ENCODE results near the gene IL5.
"Not testable (repeated sequence)": the region's sequence is repeated elsewhere in the genome, so short reads cannot be mapped to it uniquely, and the experiment has no call there.

The IL5 gene

DNA sequence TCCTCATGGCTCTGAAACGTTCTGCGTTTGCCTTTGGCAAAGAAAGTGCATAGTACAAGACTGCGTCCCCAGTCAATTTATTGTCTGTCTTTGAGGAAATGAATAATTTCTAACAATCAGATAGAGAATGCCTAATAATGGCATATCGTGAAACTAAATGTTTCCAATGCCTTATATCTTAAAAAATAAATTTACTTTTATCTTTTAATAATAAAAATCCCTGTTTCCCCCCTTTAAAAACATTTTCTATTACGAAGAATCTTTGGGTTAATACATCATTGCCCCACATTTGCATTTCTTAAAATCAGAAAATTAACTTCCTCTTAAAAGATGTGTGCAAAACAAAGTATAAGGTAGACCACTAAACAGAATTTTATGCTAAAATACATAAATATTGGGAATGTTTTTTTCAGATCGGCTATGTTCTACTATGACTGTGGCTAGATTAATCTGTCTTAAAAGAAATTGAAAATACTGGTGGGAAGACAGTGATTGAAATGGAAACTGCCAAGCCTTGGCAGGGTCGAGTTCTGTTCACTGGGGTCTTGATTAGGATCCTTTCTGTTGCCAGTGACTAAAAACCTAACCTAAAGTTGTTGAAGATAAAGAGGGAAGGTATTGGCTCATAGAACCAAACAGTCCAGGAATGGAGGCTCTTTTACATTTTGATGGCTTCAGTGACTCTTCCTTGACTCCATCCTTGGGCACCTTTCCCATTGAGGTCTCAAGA lies at the start of gene IL5:
IL5 (minus strand) TSS at position 51 of the 730 bp plus-strand sequence; CDS start at position 7, 44 bp downstream.
- no peak for DNase-seq

DNA sequence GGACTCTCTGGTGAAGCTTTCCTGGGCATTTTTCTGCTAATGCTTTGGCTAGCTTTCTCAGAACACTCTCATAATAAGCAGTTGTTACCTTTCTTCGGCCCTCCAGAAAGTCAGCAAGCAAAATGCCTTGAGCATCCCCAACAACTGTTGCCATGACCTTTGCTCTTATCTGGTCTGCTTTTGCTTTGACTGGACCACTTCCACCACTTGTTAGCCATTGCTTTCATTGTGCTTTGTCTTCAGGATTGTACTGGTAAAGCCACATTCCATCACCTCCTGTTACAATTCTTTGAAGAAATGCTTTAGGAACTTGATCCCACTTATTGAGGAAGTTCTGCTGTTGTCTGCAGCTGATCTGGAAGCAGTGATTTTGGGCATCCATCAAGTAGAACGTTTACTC lies 49.2 kb upstream of the IL5 start:
- no peak for DNase-seq

DNA sequence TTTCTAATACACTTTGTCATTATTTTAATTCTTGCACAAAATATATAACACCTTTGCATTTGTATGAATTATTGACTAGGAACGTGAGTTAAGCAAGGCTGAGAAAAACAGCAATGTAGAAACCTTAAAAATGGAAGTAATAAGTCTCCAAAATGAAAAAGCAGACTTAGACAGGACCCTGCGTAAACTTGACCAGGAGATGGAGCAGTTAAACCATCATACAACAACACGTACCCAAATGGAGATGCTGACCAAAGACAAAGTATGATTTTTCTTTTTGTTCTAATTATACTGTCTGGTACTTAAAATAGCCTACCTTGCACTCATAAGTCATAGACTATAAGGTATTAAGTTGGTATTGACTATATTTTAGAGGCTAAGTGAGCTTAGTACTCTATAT lies 47.8 kb upstream of the IL5 start:
- no peak for DNase-seq

DNA sequence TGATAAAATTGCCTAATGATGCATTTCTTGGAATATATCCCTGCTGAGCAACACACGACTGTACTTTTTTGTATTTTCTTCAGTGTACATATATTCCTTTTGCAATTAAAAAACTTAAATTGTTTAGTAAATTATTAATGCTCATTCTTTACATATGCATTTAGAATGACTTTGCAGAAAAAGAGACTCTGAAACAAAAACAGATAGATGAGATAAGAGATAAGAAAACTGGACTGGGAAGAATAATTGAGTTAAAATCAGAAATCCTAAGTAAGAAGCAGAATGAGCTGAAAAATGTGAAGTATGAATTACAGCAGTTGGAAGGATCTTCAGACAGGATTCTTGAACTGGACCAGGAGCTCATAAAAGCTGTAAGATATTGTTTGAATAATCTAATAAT lies 46.1 kb upstream of the IL5 start:
- no peak for DNase-seq

DNA sequence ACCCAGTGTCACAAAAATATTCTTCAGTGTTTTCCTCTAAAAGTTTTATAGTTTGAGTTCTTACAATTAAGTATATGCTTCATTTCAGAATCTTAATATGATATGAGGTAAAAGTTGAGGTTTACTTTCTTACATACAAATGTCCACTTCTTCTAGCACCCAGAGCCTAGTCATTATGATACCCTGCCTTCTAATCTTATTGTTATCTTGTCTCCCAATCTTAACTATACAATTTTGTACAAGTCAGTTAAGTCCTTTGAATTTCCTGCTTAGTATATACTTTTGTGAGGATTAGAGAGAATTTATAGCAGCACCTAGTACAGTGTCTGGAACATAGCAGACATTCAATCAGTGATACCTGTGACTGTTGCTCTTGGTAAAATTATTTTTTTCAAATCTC lies 42.7 kb upstream of the IL5 start:
- DNase-seq, result no peak

DNA sequence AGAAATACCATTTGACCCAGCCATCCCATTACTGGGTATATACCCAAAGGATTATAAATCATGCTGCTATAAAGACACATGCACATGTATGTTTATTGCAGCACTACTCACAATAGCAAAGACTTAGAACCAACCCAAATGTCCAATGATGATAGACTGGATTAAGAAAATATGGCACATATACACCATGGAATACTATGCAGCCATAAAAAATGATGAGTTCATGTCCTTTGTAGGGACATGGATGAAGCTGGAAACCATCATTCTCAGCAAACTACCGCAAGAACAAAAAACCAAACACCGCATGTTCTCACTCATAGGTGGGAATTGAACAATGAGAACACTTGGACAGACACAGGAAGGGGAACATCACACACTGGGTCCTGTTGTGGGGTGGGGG lies 41.2 kb upstream of the IL5 start:
- DNase-seq, result not testable (repeated sequence)

DNA sequence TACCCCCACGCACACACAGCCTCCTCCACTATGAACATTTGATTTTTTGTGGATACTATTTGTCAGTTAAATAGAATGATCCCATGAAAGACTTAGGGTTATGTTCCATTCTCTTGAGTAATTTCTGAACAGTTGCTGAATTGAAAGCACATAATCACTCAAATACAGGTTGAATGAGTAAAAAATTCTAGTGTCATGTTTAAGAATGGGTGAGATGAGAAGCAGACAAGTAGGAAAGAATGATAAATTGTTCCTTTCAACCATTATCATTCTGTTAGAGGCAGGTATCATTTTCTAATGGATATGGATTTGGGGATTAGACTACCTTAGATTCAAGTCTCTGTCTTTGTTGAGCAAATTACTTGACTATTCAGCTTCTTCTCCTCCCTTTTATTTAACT lies 32.8 kb upstream of the IL5 start:
- no peak for DNase-seq

DNA sequence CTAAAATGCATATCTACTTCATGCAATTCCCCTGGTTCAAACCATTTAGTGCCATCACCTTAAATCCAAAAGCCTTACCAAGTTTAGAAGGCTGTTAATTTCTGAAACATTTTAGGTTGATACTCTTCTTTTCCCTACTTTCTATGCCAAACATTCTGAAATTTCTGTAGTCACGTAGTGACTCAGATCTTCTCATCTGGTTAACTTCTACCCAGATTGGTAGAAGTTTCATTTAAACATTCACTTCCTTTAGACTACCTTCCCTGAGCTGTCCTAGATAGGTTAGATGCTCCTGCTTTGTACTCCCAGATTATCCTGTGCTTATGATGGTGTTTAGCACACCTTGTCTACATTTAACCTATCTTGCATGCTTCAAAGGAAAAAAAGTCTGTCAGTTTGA lies 23.3 kb upstream of the IL5 start:
- DNase-seq, result no peak

DNA sequence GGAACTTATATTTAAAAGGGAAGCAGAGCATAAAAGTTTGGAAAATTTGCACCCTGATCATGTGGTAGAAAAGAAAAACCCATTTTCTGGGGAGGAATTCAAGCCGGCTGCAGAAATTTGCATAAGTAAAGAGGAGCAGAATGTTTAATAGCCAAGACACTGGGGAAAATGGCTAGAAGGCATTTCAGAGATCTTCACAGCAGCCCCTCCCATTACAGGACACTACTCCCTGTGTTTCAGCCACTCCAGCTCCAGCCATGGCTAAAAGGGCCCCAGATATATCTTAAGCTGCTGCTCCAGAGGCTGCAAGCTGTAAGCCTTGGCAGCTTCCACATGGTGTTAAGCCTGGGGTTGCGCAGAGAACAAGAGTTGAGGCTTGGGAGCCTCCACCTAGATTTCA lies 21.2 kb upstream of the IL5 start:
- DNase-seq, result not testable (repeated sequence)

DNA sequence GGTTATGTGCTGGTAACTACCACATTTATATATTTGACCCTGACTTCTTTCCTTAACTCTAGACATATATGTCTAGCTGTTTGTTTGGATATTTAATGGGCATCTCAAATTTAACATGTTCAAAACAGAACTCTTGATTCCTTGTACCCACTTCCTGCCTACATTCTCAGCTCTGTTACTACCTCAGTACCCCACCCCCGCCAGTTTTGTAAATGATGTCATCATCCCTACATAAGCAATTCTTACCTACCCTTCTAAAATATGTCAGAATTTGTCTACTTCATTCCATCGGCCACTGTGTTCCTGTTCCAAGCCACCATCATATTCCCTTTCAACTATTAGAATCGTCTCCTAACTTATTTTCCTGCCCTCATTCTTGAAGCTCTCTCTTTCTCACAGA lies 18.3 kb upstream of the IL5 start:
- no peak for DNase-seq

DNA sequence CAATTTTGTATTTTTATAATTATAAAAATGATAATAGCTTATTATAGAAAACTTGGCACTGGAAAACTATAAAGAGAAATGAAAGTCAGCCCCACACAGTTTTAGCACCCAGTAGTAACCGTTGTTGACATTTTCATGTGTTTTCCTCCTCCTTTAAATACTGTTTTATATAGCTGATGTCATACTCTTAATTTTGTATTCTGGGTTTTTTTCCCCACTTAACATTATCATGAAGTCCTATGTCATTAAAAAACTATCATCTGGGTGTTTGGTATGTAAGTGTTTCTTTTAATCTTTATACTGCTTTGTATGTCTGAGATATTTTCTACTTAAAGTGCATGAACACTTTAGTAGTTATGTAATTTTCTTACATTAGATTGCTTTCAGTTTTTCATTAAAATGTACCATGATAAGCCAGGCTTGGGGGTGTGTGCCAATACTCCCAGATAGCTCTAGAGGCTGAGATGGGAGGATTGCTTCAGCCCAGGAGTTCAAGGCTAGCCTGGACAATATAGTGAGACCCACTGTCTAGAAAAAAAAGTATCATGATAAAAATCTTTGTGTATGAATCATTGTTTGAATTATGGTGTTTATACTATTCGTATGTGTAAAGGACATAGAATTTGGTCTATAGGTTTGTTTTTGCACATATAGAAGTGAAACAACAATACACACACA lies 16.2 kb upstream of the IL5 start:
- no peak for DNase-seq

DNA sequence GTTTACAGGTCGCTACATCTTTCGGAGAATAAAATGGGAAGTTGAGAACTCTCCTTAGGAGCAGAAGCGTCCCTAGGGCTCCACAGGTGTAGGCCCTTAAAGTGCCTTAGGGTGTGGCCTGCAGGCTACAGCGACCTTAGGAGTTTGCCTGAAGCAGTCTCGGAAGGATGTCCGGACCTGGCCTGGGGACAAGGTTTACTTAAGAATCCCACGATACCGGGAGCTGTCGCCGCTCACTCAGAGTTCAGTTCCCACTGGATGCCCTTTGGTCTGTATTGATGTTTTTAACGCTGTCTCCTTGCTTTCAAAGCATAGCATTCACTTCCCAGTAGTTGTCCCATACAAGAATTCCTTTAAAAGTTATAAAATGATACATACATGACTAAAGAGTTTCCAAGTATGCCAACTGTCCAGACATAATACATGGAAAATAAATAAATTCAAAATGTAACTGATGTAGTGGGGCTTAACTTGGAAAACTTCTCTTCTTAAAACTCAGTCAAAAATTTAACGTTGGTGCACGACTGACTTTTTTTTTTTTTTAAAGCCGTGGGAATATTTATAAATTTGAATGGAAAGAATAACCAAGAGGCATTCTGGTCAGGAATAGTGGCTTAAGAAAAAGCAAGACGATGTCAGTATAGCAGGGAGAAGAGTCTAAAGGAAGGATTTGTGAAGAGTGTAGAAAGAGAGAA lies 14.3 kb upstream of the IL5 start:
- peak; percentile 54 for DNase-seq

DNA sequence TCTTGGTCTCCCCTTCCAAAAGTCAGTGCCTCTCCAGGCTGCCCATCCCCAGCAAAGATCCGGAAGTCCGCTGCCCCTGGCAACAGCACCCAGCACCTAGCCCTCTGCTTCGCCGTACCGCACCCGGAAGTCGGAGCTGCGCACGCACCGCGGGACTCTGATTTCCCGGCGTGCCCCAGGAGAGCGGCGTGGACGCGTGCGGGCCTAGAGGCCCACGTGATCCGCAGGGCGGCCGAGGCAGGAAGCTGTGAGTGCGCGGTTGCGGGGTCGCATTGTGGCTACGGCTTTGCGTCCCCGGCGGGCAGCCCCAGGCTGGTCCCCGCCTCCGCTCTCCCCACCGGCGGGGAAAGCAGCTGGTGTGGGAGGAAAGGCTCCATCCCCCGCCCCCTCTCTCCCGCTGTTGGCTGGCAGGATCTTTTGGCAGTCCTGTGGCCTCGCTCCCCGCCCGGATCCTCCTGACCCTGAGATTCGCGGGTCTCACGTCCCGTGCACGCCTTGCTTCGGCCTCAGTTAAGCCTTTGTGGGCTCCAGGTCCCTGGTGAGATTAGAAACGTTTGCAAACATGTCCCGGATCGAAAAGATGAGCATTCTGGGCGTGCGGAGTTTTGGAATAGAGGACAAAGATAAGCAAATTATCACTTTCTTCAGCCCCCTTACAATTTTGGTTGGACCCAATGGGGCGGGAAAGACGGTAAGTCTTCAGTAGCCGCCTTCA lies 13.6 kb upstream of the IL5 start, which contains the start of gene RAD50:
RAD50 (plus strand) TSS at position 215 of the 715 bp plus-strand sequence; CDS start at position 563, 348 bp downstream.
- peak; percentile 93 for DNase-seq

DNA sequence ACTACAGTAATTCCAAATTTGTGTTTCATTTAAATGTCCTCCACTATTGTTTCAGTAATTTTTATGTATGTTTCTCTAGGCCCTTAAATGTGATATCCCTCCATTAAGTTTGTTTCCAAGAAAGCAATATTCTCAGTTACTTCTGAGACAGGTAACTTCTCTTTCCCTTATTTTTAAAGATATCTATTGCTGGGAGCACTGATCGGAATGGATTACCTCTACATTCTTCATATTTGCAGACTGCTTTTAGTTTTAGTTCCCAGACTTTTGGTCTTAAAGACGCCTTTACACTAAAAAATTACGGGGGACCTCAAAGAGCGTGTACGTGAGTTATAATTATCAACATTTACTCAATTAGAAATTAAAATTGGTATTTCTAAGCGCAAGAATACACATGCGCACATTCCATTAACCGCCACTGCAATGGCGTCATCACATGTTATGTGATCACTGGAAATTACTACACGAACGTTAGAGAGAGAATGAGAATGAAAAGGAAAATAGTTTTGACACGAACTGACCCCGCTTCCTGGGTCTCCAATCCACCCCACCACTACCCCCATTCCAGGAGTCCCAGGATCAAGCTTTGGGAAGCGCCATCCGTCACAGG lies 12.9 kb upstream of the IL5 start:
- no peak for DNase-seq

DNA sequence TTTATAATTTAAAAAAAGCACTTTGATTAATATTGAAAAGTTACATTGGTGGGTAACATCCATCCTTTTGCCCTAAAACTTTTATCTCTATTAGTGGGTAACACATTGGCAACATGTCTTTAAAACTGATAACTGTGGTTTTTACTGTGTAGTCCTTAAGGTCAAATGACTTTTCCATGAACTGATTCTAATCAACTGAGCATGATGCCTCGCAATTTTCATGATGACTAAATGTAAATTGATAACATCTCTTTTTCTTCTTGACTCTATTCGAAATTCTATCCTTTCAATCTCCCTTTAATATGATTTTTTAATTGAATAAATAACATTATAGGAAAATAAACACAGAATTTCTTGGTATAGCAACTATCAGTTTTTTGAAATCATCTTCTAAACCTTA lies 6.3 kb upstream of the IL5 start:
- no peak for DNase-seq

DNA sequence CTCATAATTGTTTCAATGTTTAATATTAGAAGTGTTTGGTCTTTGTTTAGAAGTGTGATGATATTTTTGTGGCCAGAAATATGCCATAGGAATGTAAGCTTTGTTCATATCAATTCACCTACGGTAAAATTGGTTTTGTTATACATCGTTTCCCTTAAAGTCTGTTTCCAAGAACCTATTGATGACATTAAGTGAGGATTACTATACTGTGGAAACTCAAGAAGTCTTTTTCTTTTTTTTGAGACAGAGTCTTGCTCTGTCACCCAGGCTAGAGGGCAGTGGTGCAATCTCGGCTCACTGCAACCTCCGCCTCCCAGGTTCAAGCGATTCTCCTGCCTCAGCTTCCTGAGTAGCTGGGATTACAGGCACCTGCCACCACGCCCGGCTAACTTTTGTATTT lies 5.5 kb upstream of the IL5 start:
- not testable (repeated sequence) for DNase-seq

DNA sequence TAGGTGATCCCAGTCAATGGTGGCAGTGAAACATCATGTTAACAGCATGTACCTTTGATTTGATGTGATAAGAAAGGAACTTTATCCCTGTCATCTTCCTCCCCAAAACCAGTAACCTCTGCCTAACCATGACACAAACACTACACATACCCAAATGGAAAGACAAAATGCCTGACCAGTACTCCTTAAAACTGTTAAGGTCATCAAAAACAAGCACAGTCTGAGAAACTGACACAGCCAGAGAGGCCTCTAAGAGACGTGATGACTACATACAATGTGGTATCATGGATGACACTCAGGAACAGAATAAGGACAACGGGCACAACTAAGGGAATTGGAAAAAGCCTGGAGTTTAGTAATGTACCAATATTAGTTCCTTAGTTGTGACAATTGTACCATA lies 3.9 kb upstream of the IL5 start:
- no peak for DNase-seq

DNA sequence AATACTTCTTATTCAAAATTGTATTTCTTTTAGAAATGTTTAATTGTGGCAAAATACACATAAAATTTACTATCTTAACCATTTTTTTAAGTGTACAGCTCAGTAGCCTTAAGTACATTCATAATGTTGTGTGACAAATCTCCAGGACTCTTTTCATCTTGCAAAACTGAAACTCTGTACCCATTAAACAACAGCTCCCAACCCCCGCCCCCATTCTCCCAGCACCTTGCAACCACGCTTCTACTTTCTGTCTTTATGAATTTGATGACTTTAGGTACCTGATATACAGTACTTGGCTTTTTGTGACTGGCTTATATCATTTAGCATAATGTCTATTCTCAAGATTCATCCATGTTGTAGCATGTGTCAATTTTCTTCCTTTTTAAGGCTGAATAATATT lies 2.8 kb upstream of the IL5 start:
- no peak for DNase-seq

DNA sequence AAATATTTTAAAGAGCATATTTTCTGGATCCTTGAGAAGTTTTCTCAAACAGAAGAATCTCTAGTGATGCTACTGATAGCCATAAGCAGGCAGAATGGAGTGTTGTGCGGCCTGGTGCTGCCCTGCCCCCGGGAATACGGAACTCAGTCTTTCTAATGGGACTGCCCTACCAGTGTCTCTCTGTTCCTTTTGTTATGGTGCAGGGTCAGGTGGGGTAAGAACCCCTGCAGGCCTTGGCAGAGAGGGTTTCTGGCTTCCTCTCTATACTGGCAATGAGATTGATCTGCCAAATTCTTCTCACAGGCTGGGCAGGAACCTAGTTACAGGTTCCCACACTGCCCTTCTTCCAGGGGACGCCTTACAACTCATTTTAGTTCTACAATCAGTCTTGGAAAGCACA lies 2.6 kb downstream of the IL5 start:
- no peak for DNase-seq

DNA sequence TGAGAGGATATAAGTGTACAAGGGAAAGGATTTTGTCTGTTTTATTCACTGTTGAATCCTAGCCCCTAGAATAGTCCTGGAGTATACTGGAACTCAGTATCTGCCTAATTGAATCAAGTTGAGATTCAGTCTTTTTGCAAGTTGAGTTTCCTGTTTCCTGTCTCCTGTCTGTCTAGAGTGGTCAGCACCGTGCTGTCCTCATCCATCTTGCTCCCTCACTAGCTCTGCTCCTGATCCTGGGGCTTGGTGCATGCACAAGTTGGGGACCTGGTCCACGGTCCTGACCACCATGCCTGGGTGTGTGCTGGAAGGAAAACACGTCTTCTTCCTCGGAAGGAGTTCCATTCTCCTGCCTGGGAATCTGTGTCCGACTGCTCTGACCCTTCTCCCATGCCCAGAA lies 3.2 kb downstream of the IL5 start:
- no peak for DNase-seq

DNA sequence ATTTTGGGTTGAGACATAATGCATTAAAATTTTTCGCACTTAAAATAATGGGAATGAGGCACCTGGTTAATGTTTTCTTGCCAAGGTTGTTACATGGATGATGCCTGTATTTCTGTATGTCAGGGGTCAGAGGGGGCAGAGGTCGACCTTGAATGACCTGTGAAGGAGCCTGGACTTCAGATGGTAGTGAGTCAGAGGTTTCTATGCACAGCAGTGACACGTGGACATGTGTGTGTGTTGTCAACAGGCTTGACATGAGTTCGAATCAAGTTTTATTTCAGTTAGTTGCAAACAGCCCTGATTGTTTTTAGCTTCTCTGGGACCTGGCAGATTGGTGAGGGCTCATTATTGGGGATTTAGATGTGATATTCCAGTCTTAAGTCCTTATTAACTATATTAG lies 3.6 kb downstream of the IL5 start:
- DNase-seq, result no peak

DNA sequence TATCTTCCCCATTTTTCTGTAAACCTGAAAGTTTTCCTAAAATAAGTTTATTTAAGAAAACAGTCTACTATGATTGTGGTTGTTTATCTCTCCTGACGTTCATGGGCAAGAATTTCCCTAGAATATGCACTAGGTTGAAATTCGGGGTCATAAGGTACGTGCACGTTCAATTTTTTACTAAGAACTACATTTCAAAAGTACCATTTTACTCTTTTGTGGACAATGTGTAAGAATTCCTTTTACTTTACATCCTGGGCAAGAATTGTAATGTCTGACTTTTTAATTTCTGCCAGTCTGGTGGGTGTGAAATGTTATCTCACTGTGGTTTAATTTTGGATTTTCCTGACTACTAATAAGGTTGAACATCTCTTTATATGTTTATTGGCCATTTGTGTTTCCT lies 12.4 kb downstream of the IL5 start:
- no peak for DNase-seq
